CD4-positive, alpha-beta T cell (primary cell): Measurements from ENCODE around the gene PRR14. TPM values are rescaled to one million over a fixed set of nuclear protein-coding genes. Genes with fewer than 3 reads are reported as not detected.
A peak's percentile ranks its signal among the peaks of the same experiment; 100 is the strongest.

Experiments used
- ATAC-seq: fragments of 200-7000 bp; cut with Tn5 transposase; one replicate; pipeline ENCODE4 v1.10.0; 2022; ENCODE audit warnings: mild to moderate bottlenecking; ENCODE audit not compliant: poor library complexity
- CTCF ChIA-PET: fragments of 350-600 bp; sonication (Branson Sonifier 250); formaldehyde crosslinking; loops from one replicate; lab custom pipeline; 2021; ENCODE audit warnings: antibody characterized with exemption, inconsistent platforms; lab: Charles Lee
- POLR2A ChIA-PET: fragments of 350-600 bp; sonication (Branson Sonifier 250); formaldehyde crosslinking; loops from one replicate; lab custom pipeline; 2021; ENCODE audit warnings: antibody characterized with exemption, inconsistent platforms; lab: Charles Lee
- DNase-seq, 14 experiments: peaks; one replicate each; pipeline ENCODE4 v3.0.0-alpha.2; 2013 to 2020; ENCODE audit warnings: mixed read lengths in 2 of 14
- H3K27ac ChIP-seq, 2 donors: one replicate each; pipeline versions ENCODE4 v1.5.1 to v1.7.0; 2013; ENCODE audit warnings: low read length in 2 of 2, low read depth in 1 of 2, mild to moderate bottlenecking in 1 of 2
- H3K27me3 ChIP-seq, 2 experiments: 1 replicate in 1 of 2; 2 replicates in 1 of 2; pipeline versions ENCODE4 v1.6.1 to v1.7.0; 2013; ENCODE audit warnings: low read length in 2 of 2, control low read depth in 1 of 2, mild to moderate bottlenecking in 1 of 2, moderate library complexity in 1 of 2; ENCODE audit not compliant: insufficient read depth in 2 of 2, control insufficient read depth in 1 of 2
- H3K36me3 ChIP-seq: one replicate; pipeline ENCODE4 v1.6.1; 2013; ENCODE audit warnings: low read length, control low read depth; ENCODE audit not compliant: insufficient read depth
- H3K4me1 ChIP-seq: one replicate; pipeline ENCODE4 v1.6.1; 2013; ENCODE audit warnings: low read length, control low read depth; ENCODE audit not compliant: insufficient read depth
- H3K4me3 ChIP-seq: one replicate; pipeline ENCODE4 v1.5.1; 2013; ENCODE audit warnings: mild to moderate bottlenecking, low read length, moderate library complexity
- H3K9me3 ChIP-seq, 2 experiments: 1 replicate in 1 of 2; 2 replicates in 1 of 2; pipeline versions ENCODE4 v1.6.1 to v1.7.0; 2013; ENCODE audit warnings: low read length in 2 of 2, mild to moderate bottlenecking in 2 of 2, control low read depth in 1 of 2, moderate library complexity in 1 of 2; ENCODE audit not compliant: control insufficient read depth in 1 of 2, insufficient read depth in 1 of 2
- H3K27ac Mint-ChIP-seq: one replicate; pipeline ENCODE4 v1.8.0; 2020; ENCODE audit warnings: mixed read lengths
- H3K27me3 Mint-ChIP-seq: one replicate; pipeline ENCODE4 v1.8.0; 2021; ENCODE audit warnings: mixed read lengths
- H3K36me3 Mint-ChIP-seq: one replicate; pipeline ENCODE4 v1.8.0; 2021; ENCODE audit warnings: low read depth, mixed read lengths
- H3K4me1 Mint-ChIP-seq: one replicate; pipeline ENCODE4 v1.8.0; 2021; ENCODE audit warnings: low read depth, mixed read lengths
- H3K4me3 Mint-ChIP-seq: one replicate; pipeline ENCODE4 v1.8.0; 2020; ENCODE audit warnings: mild to moderate bottlenecking, mixed read lengths
- H3K9me3 Mint-ChIP-seq: one replicate; pipeline ENCODE4 v1.8.0; 2020; ENCODE audit warnings: mixed read lengths
- CTCF ChIP-seq: fragments of 200-600 bp; IDR thresholded peaks from one replicate; pipeline ENCODE4 v1.8.0; 2022; ENCODE audit warnings: antibody characterized with exemption, mild to moderate bottlenecking
- intact Hi-C, 2 experiments: fragments of 100-400 bp; cut with DNase I in 1 of 2; cut with micrococcal nuclease in 1 of 2; formaldehyde crosslinking; loops; one replicate each; pipeline versions ENCODE4 v1.15.1 to v1.9.0; 2023 to 2025; cut with DNase I, micrococcal nuclease
- total RNA-seq, 174 experiments: library from RNA in 2 of 174; stranded (reverse) in 2 of 174; gene quantifications; one replicate each; pipeline ENCODE4 v1.2.3 and lab custom pipeline; 2021 to 2026

The PRR14 gene
- total RNA-seq, 2 experiments from 2014 or later: 50.2 to 51.7 TPM

DNA sequence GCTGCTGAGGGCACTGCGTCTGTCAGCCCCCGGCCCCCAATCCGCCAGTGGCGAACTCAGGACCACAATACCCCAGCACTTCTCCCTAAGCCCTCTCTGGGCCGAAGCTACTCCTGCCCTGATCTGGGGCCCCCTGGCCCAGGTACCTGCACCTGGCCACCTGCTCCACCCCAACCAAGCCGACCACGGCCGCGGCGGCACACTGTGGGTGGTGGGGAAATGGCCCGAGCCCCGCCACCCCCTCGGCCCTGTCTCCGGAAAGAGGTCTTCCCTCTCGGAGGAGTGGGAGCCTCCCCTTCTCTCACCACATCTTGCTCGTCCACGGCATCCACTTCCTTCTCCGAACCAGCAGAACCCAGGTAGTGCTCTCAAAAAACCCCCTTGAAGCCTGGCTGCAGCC, 4.1 kb downstream of the PRR14 start:
- intact Hi-C loops: loop anchor here in 1 of 2 experiments (5.0 kb wide), 1 partner anchor 283 kb away; the partner anchor contains the start of genes MYL11 and TBC1D10B
- Mint-ChIP-seq H3K27ac (no peak overlapping the region), H3K27me3 (no peaks in the 10 kb centered on the region), H3K9me3 (no peaks in the 10 kb centered on the region), H3K4me3 (peak overlapping the region; percentile 20), H3K36me3 (peaks cover 77% of the 10 kb centered on the region), H3K4me1 (peaks cover 43% of the 10 kb centered on the region)
- DNase-seq: peak in 1 of 14 experiments; percentile 39
- Histone ChIP-seq H3K4me3 (no peak overlapping the region), H3K27ac (no peak overlapping the region), H3K36me3 (peaks cover 45% of the 10 kb centered on the region), H3K27me3 (no peaks in the 10 kb centered on the region), H3K4me1 (peaks cover 43% of the 10 kb centered on the region), H3K9me3 (no peaks in the 10 kb centered on the region)
- TF ChIP-seq CTCF: no peak
- POLR2A ChIA-PET: no interaction called here
- ATAC-seq: no peak
- CTCF ChIA-PET: interaction anchor here (0.5 kb wide), 1 partner anchor 58 kb away, joined by 3 read pairs; no protein-coding TSS in a partner anchor

GRCh38 chr16:30655815-30656347, 5.1 kb downstream of the PRR14 start:
- Histone ChIP-seq H3K9me3 (no peaks in the 10 kb centered on the region), H3K27me3 (no peaks in the 10 kb centered on the region), H3K27ac (no peak overlapping the region), H3K4me3 (no peak overlapping the region), H3K36me3 (peaks cover 47% of the 10 kb centered on the region), H3K4me1 (peaks cover 48% of the 10 kb centered on the region)
- peak overlapping the region; percentile 99 for H3K27ac Mint-ChIP-seq
- ATAC-seq (no peak), DNase-seq (peak in 2 of 14 experiments; percentile 11 to 38)
- TF ChIP-seq CTCF: no peak
- ChIA-PET CTCF (no interaction called here), POLR2A (interaction anchor here (1.2 kb wide), 1 partner anchor 38 kb away, joined by 4 read pairs; no protein-coding TSS in a partner anchor)
- H3K36me3 Mint-ChIP-seq: peaks cover 74% of the 10 kb centered on the region
- H3K9me3 Mint-ChIP-seq: no peaks in the 10 kb centered on the region
- H3K4me3 Mint-ChIP-seq: peak overlapping the region; percentile 62
- no peaks in the 10 kb centered on the region for H3K27me3 Mint-ChIP-seq
- peaks cover 41% of the 10 kb centered on the region for H3K4me1 Mint-ChIP-seq
- intact Hi-C loops: loop anchor here in 1 of 2 experiments (5.0 kb wide), 1 partner anchor 284 kb away; the partner anchor contains the start of genes MYL11 and TBC1D10B

GRCh38 chr16:30656388-30656787, 5.6 kb downstream of the PRR14 start:
- H3K27ac ChIP-seq: no peak overlapping the region
- peak overlapping the region; percentile 99 for H3K27ac Mint-ChIP-seq
- peaks cover 50% of the 10 kb centered on the region for H3K4me1 ChIP-seq
- no peaks in the 10 kb centered on the region for H3K27me3 Mint-ChIP-seq
- no peaks in the 10 kb centered on the region for H3K9me3 ChIP-seq
- intact Hi-C loops: loop anchor here in 1 of 2 experiments (5.0 kb wide), 1 partner anchor 284 kb away; the partner anchor contains the start of genes MYL11 and TBC1D10B
- H3K36me3 ChIP-seq: peaks cover 52% of the 10 kb centered on the region
- peaks cover 46% of the 10 kb centered on the region for H3K4me1 Mint-ChIP-seq
- no peaks in the 10 kb centered on the region for H3K27me3 ChIP-seq
- CTCF ChIA-PET: no interaction called here
- H3K9me3 Mint-ChIP-seq: no peaks in the 10 kb centered on the region
- DNase-seq (no peak), ATAC-seq (no peak)
- H3K36me3 Mint-ChIP-seq: peaks cover 76% of the 10 kb centered on the region
- H3K4me3 ChIP-seq: no peak overlapping the region
- no peak for TF ChIP-seq CTCF
- peak overlapping the region; percentile 62 for H3K4me3 Mint-ChIP-seq
- POLR2A ChIA-PET: interaction anchor here (1.2 kb wide), 1 partner anchor 38 kb away, joined by 4 read pairs; no protein-coding TSS in a partner anchor
